B cell (primary cell): ENCODE data around the gene MICU1. TPM values are rescaled to one million over a fixed set of nuclear protein-coding genes. Genes with fewer than 3 reads are reported as not detected.

Source experiments
- ATAC-seq: fragments of 200-7000 bp; cut with Tn5 transposase; one replicate; pipeline ENCODE4 v1.10.0; 2021; ENCODE audit warnings: low read depth, mild to moderate bottlenecking, moderate number of reproducible peaks, moderate library complexity
- CTCF ChIA-PET: fragments of 350-600 bp; sonication (Branson Sonifier 250); formaldehyde crosslinking; loops from one replicate; lab custom pipeline; 2021; ENCODE audit warnings: antibody characterized with exemption, inconsistent platforms; lab: Charles Lee
- POLR2A ChIA-PET: fragments of 350-600 bp; sonication (Branson Sonifier 250); formaldehyde crosslinking; loops from one replicate; lab custom pipeline; 2021; ENCODE audit warnings: antibody characterized with exemption; lab: Charles Lee
- DNase-seq: peaks from one replicate; pipeline ENCODE4 v3.0.0; 2013
- H2AFZ ChIP-seq: 2 replicates; pipeline ENCODE4 v1.6.1; 2012; ENCODE audit warnings: mild to moderate bottlenecking, low read depth, low read length; ENCODE audit not compliant: insufficient read depth, poor library complexity, severe bottlenecking
- H3K27ac ChIP-seq, 2 donors: 1 replicate in 1 of 2; 2 replicates in 1 of 2; pipeline ENCODE4 v1.5.1; 2012 to 2013; ENCODE audit warnings: low read length in 2 of 2, mild to moderate bottlenecking in 2 of 2, moderate library complexity in 1 of 2
- H3K27me3 ChIP-seq, 4 experiments: fragments of 200-600 bp in 1 of 4; sonication (generic) in 1 of 4; replicated peaks in 1 of 4; 1 replicate in 2 of 4; 2 replicates in 2 of 4; pipeline versions ENCODE4 v1.6.1 to v1.7.0; 2013 to 2016; ENCODE audit warnings: low read length in 3 of 4, mild to moderate bottlenecking in 2 of 4, mixed read lengths in 1 of 4, moderate library complexity in 1 of 4; ENCODE audit not compliant: insufficient read depth in 4 of 4, control insufficient read depth in 3 of 4; ENCODE audit errors: control extremely low read depth in 1 of 4
- H3K36me3 ChIP-seq, 2 experiments: replicated peaks in 1 of 2; 1 replicate in 1 of 2; 2 replicates in 1 of 2; pipeline versions ENCODE4 v1.6.1 to v1.7.1; 2013; ENCODE audit warnings: low read length in 1 of 2; ENCODE audit not compliant: insufficient read depth in 2 of 2, control insufficient read depth in 1 of 2; ENCODE audit errors: control extremely low read depth in 1 of 2, extremely low read depth in 1 of 2
- H3K4me1 ChIP-seq, 2 donors: fragments of 200-600 bp in 1 of 2; sonication (generic) in 1 of 2; 1 replicate in 1 of 2; 2 replicates in 1 of 2; pipeline versions ENCODE4 v1.5.1 to v1.6.1; 2013 to 2017; ENCODE audit warnings: low read length in 2 of 2; ENCODE audit not compliant: control insufficient read depth in 2 of 2, insufficient read depth in 2 of 2
- H3K4me2 ChIP-seq: replicated peaks from 2 replicates; pipeline ENCODE3; 2012; ENCODE audit warnings: mild to moderate bottlenecking, low read depth, low read length; ENCODE audit not compliant: poor library complexity, severe bottlenecking
- H3K4me3 ChIP-seq, 5 experiments: fragments of 200-600 bp in 1 of 5; sonication (generic) in 1 of 5; 1 replicate in 3 of 5; 2 replicates in 2 of 5; pipeline versions ENCODE4 v1.5.1 to v1.7.0; 2011 to 2016; ENCODE audit warnings: low read length in 4 of 5, mild to moderate bottlenecking in 4 of 5, low read depth in 2 of 5, control low read depth in 1 of 5, moderate library complexity in 1 of 5; ENCODE audit not compliant: insufficient read depth in 1 of 5; ENCODE audit errors: control extremely low read depth in 1 of 5, extremely low read depth in 1 of 5
- H3K79me2 ChIP-seq: fragments of 200-600 bp; sonication (generic); one replicate; pipeline ENCODE4 v1.6.0; 2016; ENCODE audit warnings: low read length; ENCODE audit not compliant: control insufficient read depth, insufficient read depth
- H3K9ac ChIP-seq: fragments of 200-600 bp; sonication (generic); 2 replicates; pipeline ENCODE4 v1.6.1; 2017; ENCODE audit warnings: mild to moderate bottlenecking, low read length, moderate library complexity
- H3K9me3 ChIP-seq, 3 donors: one replicate each; pipeline versions ENCODE4 v1.6.1 to v1.7.1; 2013; ENCODE audit warnings: low read length in 2 of 3; ENCODE audit not compliant: control insufficient read depth in 2 of 3, insufficient read depth in 1 of 3; ENCODE audit errors: control extremely low read depth in 1 of 3
- H4K20me1 ChIP-seq: 2 replicates; pipeline ENCODE4 v1.6.0; 2012; ENCODE audit warnings: mild to moderate bottlenecking, low read length; ENCODE audit not compliant: insufficient read depth, control insufficient read depth, poor library complexity, severe bottlenecking
- H3K27ac Mint-ChIP-seq: one replicate; pipeline ENCODE4 v1.8.0; 2021; ENCODE audit warnings: mixed read lengths
- H3K27me3 Mint-ChIP-seq: one replicate; pipeline ENCODE4 v1.8.0; 2021; ENCODE audit warnings: mixed read lengths
- H3K4me1 Mint-ChIP-seq: one replicate; pipeline ENCODE4 v1.8.0; 2021; ENCODE audit warnings: mixed read lengths
- H3K4me3 Mint-ChIP-seq: one replicate; pipeline ENCODE4 v1.8.0; 2021; ENCODE audit warnings: mixed read lengths
- H3K9me3 Mint-ChIP-seq: one replicate; pipeline ENCODE4 v1.8.0; 2022; ENCODE audit warnings: mixed read lengths; ENCODE audit not compliant: insufficient read depth
- EZH2 ChIP-seq: IDR thresholded peaks from 2 replicates; pipeline ENCODE4 v1.6.1; 2012; ENCODE audit warnings: borderline replicate concordance, low read depth, mild to moderate bottlenecking, moderate library complexity, low read length; ENCODE audit not compliant: insufficient read depth, poor library complexity, severe bottlenecking
- WGBS: methylation state at CpG from one replicate; pipeline ENCODE4 v1.1.5; 2013; ENCODE audit warnings: missing lambda C conversion rate; ENCODE audit not compliant: insufficient coverage; 5-methylcytosine and 5-hydroxymethylcytosine counted together
- intact Hi-C: fragments of 100-400 bp; cut with micrococcal nuclease; formaldehyde crosslinking; loops from one replicate; pipeline ENCODE4 v1.10.0; 2022
- polyA plus RNA-seq: library from polyadenylated mRNA; depleted of rRNA; stranded (reverse); fragments of >200 nt; gene quantifications from 2 replicates; pipeline ENCODE4 v1.2.3, GENCODE V29; 2012
- total RNA-seq, 2 donors: library from RNA; stranded (reverse); fragments of 120-200 nt in 1 of 2; gene quantifications; 1 replicate in 1 of 2; 2 replicates in 1 of 2; pipeline versions ENCODE4 v1.2.3 to v1.2.4, GENCODE V29; 2013 to 2022
- TF ChIP-seq, protein P1 (sequence below): fragments of 200-600 bp; IDR thresholded peaks from one replicate; pipeline ENCODE4 v1.8.0; 2022; ENCODE audit warnings: antibody characterized with exemption, mild to moderate bottlenecking

MICU1 gene
- total and polyA plus RNA-seq, 2 donors (not counting 1 experiment from before 2014, with no cell fraction given), result 12.0 to 34.7 TPM

DNA sequence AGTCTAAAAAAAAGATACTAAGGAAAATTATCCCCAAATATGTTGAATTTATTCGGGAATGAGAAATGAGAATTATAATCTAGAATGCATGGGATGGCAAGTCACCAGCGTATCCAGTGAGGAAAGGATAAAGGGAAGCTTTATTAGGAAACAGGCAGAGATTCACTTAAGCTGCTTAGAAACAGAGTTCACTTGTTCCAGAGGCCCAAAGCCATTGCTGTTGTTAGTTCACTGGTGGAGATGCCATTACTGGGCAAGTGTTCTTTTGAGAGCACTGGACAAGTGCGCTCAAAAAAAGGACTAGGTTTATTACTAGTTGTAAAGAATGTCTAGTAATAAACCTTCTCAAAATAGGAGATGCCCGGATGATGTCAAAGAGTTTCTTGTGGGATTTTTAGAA, 51.2 kb downstream of the MICU1 start:
- Mint-ChIP-seq H3K4me1 (peaks cover 3% of the 10 kb centered on the region), H3K4me3 (no peak overlapping the region), H3K27ac (no peak overlapping the region), H3K27me3 (no peaks in the 10 kb centered on the region), H3K9me3 (no peaks in the 10 kb centered on the region)
- ATAC-seq (no peak), DNase-seq (no peak)
- 100% methylated on average over 2 of the region's 4 CpGs for WGBS
- intact Hi-C loops, result no loop called here
- POLR2A ChIA-PET, result no interaction called here
- Histone ChIP-seq H3K4me2 (no peak overlapping the region), H2AFZ (no peak overlapping the region), H3K36me3 (no peaks in the 10 kb centered on the region), H4K20me1 (no peaks in the 10 kb centered on the region), H3K27ac (no peak overlapping the region), H3K9me3 (no peaks in the 10 kb centered on the region), H3K79me2 (peaks cover 32% of the 10 kb centered on the region), H3K4me3 (no peak overlapping the region), H3K9ac (no peak overlapping the region), H3K27me3 (no peaks in the 10 kb centered on the region), H3K4me1 (no peaks in the 10 kb centered on the region)
- TF ChIP-seq, protein P1, sequence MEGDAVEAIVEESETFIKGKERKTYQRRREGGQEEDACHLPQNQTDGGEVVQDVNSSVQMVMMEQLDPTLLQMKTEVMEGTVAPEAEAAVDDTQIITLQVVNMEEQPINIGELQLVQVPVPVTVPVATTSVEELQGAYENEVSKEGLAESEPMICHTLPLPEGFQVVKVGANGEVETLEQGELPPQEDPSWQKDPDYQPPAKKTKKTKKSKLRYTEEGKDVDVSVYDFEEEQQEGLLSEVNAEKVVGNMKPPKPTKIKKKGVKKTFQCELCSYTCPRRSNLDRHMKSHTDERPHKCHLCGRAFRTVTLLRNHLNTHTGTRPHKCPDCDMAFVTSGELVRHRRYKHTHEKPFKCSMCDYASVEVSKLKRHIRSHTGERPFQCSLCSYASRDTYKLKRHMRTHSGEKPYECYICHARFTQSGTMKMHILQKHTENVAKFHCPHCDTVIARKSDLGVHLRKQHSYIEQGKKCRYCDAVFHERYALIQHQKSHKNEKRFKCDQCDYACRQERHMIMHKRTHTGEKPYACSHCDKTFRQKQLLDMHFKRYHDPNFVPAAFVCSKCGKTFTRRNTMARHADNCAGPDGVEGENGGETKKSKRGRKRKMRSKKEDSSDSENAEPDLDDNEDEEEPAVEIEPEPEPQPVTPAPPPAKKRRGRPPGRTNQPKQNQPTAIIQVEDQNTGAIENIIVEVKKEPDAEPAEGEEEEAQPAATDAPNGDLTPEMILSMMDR, result no peak
- TF ChIP-seq EZH2, result no peak
- CTCF ChIA-PET, result no interaction called here

DNA sequence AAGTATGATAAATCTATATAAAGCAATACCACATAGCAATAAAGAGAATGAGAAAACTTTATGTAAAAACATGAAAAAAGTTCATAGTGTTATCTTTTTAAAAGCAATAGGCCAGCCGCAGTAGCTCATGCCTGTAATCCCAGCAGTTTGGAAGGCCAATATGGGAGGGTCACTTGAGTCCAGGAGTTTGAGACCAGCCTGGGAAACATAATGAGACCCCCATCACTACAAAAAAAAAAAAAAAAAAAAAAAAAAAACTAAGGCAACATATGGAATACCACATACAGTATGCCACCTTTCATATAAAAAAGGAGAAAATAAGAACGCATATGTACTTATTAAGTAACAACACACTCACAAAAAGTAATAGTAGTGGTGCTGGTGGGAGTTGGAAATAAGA, 52.8 kb downstream of the MICU1 start:
- CTCF ChIA-PET, result no interaction called here

More for the DNA sequence above, 52.8 kb downstream of the MICU1 start:
- WGBS, result no CpG with 5 or more reads among the region's 2 CpGs
- Histone ChIP-seq H3K36me3 (no peaks in the 10 kb centered on the region), H3K4me3 (no peak overlapping the region), H3K4me1 (no peaks in the 10 kb centered on the region), H3K27me3 (no peaks in the 10 kb centered on the region), H3K9ac (no peak overlapping the region), H4K20me1 (no peaks in the 10 kb centered on the region), H3K9me3 (no peaks in the 10 kb centered on the region), H3K27ac (no peak overlapping the region), H2AFZ (no peak overlapping the region), H3K4me2 (no peak overlapping the region), H3K79me2 (peaks cover 32% of the 10 kb centered on the region)
- no peak overlapping the region for H3K4me3 Mint-ChIP-seq
- intact Hi-C loops, result no loop called here
- POLR2A ChIA-PET, result no interaction called here
- no peaks in the 10 kb centered on the region for H3K9me3 Mint-ChIP-seq
- ATAC-seq (no peak), DNase-seq (no peak)
- TF ChIP-seq EZH2, result no peak
- TF ChIP-seq, protein P1, result no peak
- peaks cover 3% of the 10 kb centered on the region for H3K4me1 Mint-ChIP-seq
- no peaks in the 10 kb centered on the region for H3K27me3 Mint-ChIP-seq
- no peak overlapping the region for H3K27ac Mint-ChIP-seq
